ENCODE data around the gene KIF23. TPM values are rescaled to one million over a fixed set of nuclear protein-coding genes. Genes with fewer than 3 reads are reported as not detected.

KIF23 gene
- total RNA-seq, 1 donor from 2014 or later: 1.2 TPM

DNA sequence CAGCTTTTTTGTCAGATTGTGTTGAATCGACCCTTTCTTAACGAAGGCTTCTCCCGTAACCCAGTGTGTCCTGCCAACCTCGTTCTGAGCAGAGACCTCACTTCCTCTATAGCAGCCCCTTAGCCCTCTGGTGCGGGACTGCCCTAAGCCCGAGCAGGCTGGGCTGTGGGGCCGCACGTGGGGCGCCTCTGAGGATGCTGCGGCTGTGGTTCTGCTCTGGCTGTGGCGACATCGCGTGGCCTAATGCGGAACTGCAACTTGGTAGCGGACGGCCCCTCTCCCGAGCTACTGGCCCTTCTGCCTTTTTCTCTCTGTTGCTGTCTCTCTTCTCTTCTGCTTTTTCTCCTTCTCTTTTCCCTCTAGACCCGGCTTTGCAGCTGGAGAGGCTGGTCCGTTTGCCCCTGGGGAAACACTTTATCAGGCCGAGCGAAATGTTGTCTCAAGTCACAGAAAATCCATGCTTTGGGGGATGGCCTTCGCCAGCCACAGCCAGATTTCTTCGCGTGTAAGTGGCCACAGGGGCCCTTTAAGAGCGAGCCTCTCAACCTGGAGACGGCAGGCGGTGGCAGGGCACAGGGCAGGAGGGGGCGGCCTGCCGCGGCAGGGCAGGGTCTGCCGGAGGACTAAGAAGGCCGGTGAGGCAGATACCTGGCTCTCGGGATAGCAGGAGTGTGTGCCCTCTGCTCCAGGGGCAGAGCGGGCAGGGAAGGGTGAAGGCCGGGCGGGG lies 19.4 kb upstream of the KIF23 start:
- DNase-seq (ENCODE audit: low spot score): no peak

GRCh38 chr15:69395460-69395859 lies 18.7 kb upstream of the KIF23 start:
- no peak for DNase-seq (ENCODE audit: low spot score)

GRCh38 chr15:69395991-69396390 lies 18.2 kb upstream of the KIF23 start:
- DNase-seq (ENCODE audit: low spot score): no peak

DNA sequence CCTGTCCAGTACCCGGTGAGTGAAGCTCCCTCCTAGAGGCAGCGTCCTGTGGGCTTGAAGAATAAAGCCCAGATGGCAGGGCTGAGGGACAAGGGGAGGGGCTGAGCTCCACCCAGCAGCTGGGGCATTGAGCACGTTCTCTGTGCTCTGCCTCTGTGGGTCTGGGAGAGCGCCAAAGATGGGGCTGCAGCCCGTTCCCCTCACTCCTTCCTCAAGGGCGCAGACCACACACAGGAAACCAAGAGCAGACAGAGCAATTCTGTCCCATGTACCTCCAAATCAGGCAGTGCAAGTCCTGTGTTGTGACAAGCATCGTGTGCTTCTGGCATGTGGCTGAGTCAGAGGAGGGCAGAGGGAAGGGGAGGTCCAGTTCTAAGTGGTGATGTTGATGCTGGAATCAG lies 15.7 kb upstream of the KIF23 start:
- no peak for DNase-seq (ENCODE audit: low spot score)

DNA sequence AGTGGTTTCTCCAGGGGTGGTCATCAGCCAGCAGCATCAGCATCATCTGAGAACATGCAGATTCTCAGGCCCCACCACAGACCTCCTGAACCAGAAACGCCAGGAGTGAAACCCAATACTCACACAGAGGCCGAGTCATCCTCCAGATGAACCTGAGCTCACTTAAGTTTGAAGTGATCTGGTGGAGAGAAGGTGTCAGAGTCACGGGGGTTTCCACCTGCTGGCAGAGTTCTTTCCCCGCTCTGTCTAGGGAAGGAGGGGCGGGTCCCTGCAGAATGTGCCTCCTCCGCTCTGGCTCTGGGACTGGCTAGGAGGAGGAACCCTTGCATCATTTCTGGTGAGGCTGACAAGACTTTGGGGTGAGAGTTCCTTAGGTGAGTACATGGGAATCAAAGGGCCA lies 13.3 kb upstream of the KIF23 start:
- no peak for DNase-seq (ENCODE audit: low spot score)

DNA sequence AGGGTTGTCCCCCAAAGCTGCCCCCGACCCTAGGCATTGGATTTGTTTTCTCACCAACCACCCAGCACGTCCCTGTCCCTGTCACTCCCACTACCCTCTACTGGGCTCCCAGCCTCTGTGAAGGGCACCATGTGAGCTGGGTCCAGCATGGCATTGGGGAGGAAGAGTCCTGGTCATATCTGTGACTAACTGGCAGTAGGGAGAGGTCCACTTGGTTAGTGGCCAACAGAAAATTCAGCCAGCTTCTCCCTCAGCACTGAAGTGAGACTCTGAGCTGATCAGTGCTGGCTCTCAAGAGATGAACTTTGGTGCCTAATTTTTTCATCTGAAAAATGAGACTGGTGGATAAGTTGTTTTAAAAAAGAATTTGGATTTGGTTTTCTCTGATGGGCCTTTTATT lies 11.3 kb upstream of the KIF23 start:
- DNase-seq (ENCODE audit: low spot score): no peak

DNA sequence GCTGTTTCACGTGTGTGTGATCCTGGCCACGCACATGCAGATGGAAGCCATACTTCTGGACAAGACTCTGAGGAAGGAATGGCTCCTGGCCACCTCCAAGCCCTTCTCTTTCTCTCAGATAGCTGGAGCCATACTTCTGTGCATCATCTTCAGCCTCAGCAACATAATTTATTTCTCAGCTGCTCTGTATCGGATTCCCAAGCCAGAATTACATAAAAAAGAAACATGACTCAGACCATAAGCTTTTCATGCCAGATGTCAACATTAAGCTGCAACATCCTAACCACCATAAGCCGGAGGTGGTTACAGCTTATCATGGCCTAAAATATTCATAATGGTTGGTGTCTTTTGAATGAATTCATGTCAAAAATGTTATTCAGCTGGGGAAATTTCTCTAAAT lies 10.6 kb upstream of the KIF23 start:
- no peak for DNase-seq (ENCODE audit: low spot score)

GRCh38 chr15:69405110-69405509 lies 9.0 kb upstream of the KIF23 start:
- no peak for DNase-seq (ENCODE audit: low spot score)

- DNase-seq (ENCODE audit: low spot score): no peak
These were observed 6.3 kb upstream of the KIF23 start for GRCh38 chr15:69407719-69408400.

DNA sequence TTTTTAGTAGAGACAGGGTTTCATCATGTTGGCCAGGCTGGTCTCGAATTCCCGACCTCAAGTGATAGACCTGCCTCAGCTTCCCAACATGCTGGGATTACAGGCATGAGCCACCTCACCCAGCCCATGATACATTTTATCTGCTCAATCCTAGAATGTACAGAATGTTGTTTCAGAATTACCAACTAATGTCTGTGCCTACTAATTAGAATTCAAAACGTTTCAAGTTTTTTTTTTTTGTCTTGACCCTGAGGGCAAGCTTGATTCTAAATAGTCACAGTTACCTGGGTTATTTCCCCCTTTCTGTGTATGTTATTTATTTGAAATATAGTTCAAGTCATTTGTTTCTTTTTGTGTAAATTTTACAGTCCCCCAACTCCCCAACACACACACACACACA lies 5.3 kb upstream of the KIF23 start:
- no peak for DNase-seq (ENCODE audit: low spot score)

GRCh38 chr15:69410248-69410874 lies 3.8 kb upstream of the KIF23 start:
- DNase-seq (ENCODE audit: low spot score): no peak

DNA sequence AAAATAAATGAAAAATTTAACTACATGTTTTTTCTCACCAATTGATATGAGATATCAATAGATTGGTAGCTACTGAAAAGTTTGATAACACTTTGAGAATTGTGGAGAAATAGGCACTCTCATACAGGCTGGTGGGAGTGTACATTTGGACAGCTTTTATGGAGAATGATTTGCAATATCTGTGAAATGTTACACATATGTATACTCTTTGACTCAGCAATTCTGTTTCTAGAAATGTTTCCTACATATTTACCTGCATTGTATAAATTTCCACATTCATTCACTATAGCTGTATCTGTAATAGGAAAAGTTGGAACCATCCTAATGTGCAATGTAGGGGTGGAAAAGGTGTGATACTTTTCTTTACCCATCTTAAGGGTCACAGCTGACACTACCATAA lies 1.9 kb upstream of the KIF23 start:
- DNase-seq (ENCODE audit: low spot score): no peak

DNA sequence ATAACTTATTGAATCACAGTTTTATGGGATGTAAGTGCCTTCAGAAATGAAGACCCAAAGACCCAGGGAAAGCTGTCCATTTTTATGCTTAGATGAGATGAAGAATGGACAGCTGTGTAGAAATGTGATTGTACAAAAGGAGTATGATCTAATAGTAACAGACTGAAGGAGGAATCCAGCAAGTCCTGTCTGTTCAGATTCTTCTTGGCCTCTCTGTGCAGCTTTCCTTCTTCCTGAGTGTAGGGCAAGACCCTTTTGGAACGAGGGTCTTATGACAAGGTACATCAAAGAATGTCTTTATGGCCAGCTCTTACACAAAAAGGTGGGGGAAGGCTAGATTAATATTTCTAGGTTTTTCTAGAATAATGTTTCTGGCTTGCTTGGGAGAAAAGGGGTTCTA lies 1.4 kb upstream of the KIF23 start:
- DNase-seq (ENCODE audit: low spot score): no peak

GRCh38 chr15:69414701-69415167 lies 585 bp downstream of the KIF23 start:
- no peak for DNase-seq (ENCODE audit: low spot score)

- DNase-seq (ENCODE audit: low spot score): no peak
These were observed 1.2 kb downstream of the KIF23 start for GRCh38 chr15:69415381-69415780.

DNA sequence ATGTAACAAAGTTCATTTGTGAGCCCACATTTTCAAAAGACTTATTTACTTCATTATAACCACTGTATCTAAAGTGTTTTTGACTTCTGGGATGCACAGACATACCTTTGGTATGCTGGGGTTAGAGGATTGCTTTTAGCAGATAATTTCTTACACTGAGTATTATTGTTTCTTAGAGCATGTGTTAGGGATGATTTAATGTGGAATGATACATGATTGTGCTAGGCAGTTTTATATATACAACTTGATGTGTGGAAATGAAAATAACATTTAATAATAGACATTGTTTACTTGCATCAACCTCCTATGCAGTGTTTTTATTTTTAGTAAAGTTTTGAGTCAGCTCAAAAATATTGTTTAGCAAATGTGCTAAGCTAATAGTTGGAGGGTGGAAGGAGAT lies 3.4 kb downstream of the KIF23 start:
- DNase-seq (ENCODE audit: low spot score): no peak

GRCh38 chr15:69421498-69421897 lies 7.3 kb downstream of the KIF23 start:
- DNase-seq (ENCODE audit: low spot score): no peak

DNA sequence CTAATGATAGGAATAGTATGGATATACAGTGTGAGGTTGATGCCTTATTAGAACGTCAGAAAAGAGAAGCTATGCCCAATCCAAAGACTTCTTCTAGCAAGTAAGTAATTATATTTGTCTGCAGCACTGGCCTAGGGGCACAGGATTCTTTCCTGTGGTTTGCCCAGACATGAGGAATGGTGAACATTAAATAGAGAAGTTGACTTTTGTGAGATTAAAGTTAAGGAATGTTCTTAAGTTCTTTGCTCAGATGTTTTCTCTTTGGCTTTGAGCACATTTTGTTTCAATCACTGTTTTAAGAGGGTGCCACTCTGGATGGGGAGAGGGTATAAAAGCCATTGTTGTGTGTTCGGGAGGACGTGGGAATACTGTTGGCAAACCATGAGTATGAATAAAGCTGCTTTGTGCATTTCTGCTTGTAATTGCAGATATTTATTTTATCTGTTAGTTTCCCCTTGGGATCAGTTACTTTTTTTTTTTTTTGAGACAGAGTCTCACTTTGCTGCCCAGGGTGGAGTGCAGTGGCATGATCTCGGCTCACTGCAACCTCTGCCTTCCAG lies 8.3 kb downstream of the KIF23 start:
- DNase-seq (ENCODE audit: low spot score): no peak

GRCh38 chr15:69424001-69424400 lies 9.9 kb downstream of the KIF23 start:
- no peak for DNase-seq (ENCODE audit: low spot score)

- no peak for DNase-seq (ENCODE audit: low spot score)
These were observed 10.7 kb downstream of the KIF23 start for GRCh38 chr15:69424748-69425413.

DNA sequence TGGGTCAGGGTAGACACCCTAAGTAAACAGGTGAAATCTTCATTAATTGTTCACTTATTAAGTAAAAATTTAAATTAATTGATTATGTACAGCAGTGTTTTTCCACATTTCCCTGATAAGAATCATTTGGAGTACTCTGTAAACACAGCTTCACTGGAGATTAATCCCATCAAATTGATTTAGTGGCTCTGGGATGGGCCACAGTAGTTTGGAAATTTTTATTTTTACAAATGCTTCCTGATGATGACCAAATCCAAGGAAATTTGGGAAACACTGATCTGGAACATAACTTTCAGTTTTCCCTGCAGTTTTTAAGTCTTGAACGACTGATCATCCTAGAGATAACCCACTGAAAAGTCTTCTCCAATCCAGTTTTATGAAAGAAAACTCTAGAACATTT lies 19.7 kb downstream of the KIF23 start:
- no peak for DNase-seq (ENCODE audit: low spot score)

GRCh38 chr15:69434238-69434637 lies 20.1 kb downstream of the KIF23 start:
- no peak for DNase-seq (ENCODE audit: low spot score)

Measured in mesenteric fat pad (tissue), 1 donor.